Endodermal cell (in vitro differentiated cells): ENCODE measurements around the gene C12orf76. TPM values are rescaled to one million over a fixed set of nuclear protein-coding genes. Genes with fewer than 3 reads are reported as not detected.

ENCODE experiments used
- DNase-seq: peaks from one replicate; pipeline ENCODE4 v3.0.0-alpha.2; 2017
- H3K27ac ChIP-seq: 2 replicates; pipeline ENCODE4 v1.5.1; 2013; ENCODE audit warnings: mild to moderate bottlenecking, low read depth, low read length, moderate library complexity
- H3K27me3 ChIP-seq: 2 replicates; pipeline ENCODE4 v1.6.1; 2013; ENCODE audit warnings: mild to moderate bottlenecking, low read length, moderate library complexity; ENCODE audit not compliant: insufficient read depth, control insufficient read depth, poor library complexity, severe bottlenecking
- H3K36me3 ChIP-seq: 2 replicates; pipeline ENCODE4 v1.7.0; 2013; ENCODE audit warnings: mild to moderate bottlenecking, low read length, moderate library complexity; ENCODE audit not compliant: control insufficient read depth, insufficient read depth
- H3K4me1 ChIP-seq: one replicate; pipeline ENCODE4 v1.7.0; 2013; ENCODE audit warnings: low read length; ENCODE audit not compliant: control insufficient read depth, insufficient read depth
- H3K4me3 ChIP-seq: 2 replicates; pipeline ENCODE4 v1.5.1; 2013; ENCODE audit warnings: mild to moderate bottlenecking, low read length, moderate library complexity
- H3K9ac ChIP-seq: 2 replicates; pipeline ENCODE4 v1.6.1; 2013; ENCODE audit warnings: mild to moderate bottlenecking, low read length, moderate library complexity; ENCODE audit not compliant: poor library complexity, severe bottlenecking; ENCODE audit errors: extremely low read depth
- H3K9me3 ChIP-seq: 2 replicates; pipeline ENCODE4 v1.6.1; 2013; ENCODE audit warnings: mild to moderate bottlenecking, low read length, moderate library complexity; ENCODE audit not compliant: control insufficient read depth
- H3K27ac Mint-ChIP-seq: 2 replicates; pipeline ENCODE4 v1.8.0; 2020; ENCODE audit warnings: mixed read lengths
- H3K27me3 Mint-ChIP-seq: 2 replicates; pipeline ENCODE4 v1.8.0; 2021; ENCODE audit warnings: mild to moderate bottlenecking, mixed read lengths; ENCODE audit not compliant: insufficient read depth
- H3K36me3 Mint-ChIP-seq: 2 replicates; pipeline ENCODE4 v1.8.0; 2020; ENCODE audit warnings: low read depth, mixed read lengths
- H3K4me1 Mint-ChIP-seq: 2 replicates; pipeline ENCODE4 v1.8.0; 2020; ENCODE audit warnings: mixed read lengths
- H3K4me3 Mint-ChIP-seq: 2 replicates; pipeline ENCODE4 v1.8.0; 2020; ENCODE audit warnings: mild to moderate bottlenecking, moderate library complexity, mixed read lengths
- H3K9me3 Mint-ChIP-seq: 2 replicates; pipeline ENCODE4 v1.8.0; 2020; ENCODE audit warnings: mild to moderate bottlenecking, mixed read lengths
- WGBS, 2 experiments: methylation state at CpG; one replicate each; pipeline versions ENCODE4 v1.1.5 to v1.1.7; 2013; ENCODE audit warnings: missing lambda C conversion rate in 2 of 2, mixed read lengths in 1 of 2; ENCODE audit not compliant: insufficient coverage in 1 of 2, insufficient read length in 1 of 2; 5-methylcytosine and 5-hydroxymethylcytosine counted together
- total RNA-seq, 2 donors: library from RNA; stranded (reverse); fragmentation: NEBNext Ultra II Directional in 1 of 2; extraction: Animal tissue kit (Norgen Biotek cat#: 25700) in 1 of 2; gene quantifications; 2 replicates in 1 of 2; 3 replicates in 1 of 2; pipeline ENCODE4 v1.2.1, GENCODE V29; 2021
- TF ChIP-seq, protein P1 (sequence below): fragments of 200-600 bp; sonication (generic); conservative IDR thresholded peaks from 2 replicates; pipeline ENCODE4 v1.5.0; 2021; ENCODE audit warnings: antibody characterized with exemption, mild to moderate bottlenecking

Gene C12orf76
- total RNA-seq, 2 donors from 2014 or later = 19.6 to 23.5 TPM

DNA sequence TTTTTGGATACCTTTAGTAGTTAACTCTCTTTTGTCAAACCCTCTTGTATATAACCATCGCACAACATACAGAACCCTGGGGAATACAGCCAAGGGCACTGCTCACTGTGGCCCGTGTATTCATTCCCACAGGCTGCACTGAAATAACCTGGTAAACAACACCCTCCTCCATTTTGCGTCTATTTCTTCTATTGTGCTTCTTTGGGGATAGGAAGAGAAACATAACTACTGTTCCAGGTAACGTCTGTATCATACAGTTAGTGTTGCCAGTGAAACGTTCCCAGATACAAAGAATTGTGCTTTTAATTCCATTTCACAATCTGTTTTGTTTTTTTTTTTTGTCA is 9.6 kb downstream of the C12orf76 start:
- WGBS, 2 experiments = 92 to 100% methylated on average over 1 to 5 of the region's 5 CpGs
- Mint-ChIP-seq H3K27me3 (no peaks in the 10 kb centered on the region), H3K4me3 (no peak overlapping the region), H3K9me3 (no peaks in the 10 kb centered on the region), H3K4me1 (peaks cover 12% of the 10 kb centered on the region), H3K27ac (peak overlapping the region; percentile 72), H3K36me3 (peaks cover 60% of the 10 kb centered on the region)
- H3K27me3 ChIP-seq = no peaks in the 10 kb centered on the region
- H3K4me1 ChIP-seq = peaks cover 3% of the 10 kb centered on the region
- TF ChIP-seq, protein P1, sequence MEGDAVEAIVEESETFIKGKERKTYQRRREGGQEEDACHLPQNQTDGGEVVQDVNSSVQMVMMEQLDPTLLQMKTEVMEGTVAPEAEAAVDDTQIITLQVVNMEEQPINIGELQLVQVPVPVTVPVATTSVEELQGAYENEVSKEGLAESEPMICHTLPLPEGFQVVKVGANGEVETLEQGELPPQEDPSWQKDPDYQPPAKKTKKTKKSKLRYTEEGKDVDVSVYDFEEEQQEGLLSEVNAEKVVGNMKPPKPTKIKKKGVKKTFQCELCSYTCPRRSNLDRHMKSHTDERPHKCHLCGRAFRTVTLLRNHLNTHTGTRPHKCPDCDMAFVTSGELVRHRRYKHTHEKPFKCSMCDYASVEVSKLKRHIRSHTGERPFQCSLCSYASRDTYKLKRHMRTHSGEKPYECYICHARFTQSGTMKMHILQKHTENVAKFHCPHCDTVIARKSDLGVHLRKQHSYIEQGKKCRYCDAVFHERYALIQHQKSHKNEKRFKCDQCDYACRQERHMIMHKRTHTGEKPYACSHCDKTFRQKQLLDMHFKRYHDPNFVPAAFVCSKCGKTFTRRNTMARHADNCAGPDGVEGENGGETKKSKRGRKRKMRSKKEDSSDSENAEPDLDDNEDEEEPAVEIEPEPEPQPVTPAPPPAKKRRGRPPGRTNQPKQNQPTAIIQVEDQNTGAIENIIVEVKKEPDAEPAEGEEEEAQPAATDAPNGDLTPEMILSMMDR = no peak
- H3K9ac ChIP-seq = no peak overlapping the region
- peaks cover 65% of the 10 kb centered on the region for H3K36me3 ChIP-seq
- no peak overlapping the region for H3K4me3 ChIP-seq
- no peak overlapping the region for H3K27ac ChIP-seq
- no peak for DNase-seq
- H3K9me3 ChIP-seq = no peaks in the 10 kb centered on the region

DNA sequence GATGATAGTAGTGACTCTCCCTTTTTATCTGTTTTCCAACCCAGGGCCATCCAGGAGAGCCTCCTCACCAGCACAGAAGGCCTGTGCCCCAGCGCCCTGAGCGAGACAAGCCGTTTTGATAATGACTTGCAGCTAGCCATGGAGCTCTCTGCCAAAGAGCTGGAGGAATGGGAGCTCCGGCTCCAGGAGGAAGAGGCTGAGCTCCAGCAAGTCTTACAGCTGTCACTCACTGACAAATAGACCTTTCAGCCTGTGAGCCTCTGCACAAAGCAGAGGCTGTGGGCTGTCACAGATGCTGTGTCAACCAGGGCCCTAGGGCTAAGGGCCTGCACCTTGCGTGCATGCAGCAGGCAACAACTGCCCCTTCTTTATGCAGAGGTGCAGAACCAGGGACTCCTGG is 11.0 kb downstream of the C12orf76 start:
- H3K4me1 ChIP-seq = peaks cover 3% of the 10 kb centered on the region
- no peak overlapping the region for H3K4me3 Mint-ChIP-seq
- no peaks in the 10 kb centered on the region for H3K9me3 ChIP-seq
- peaks cover 8% of the 10 kb centered on the region for H3K4me1 Mint-ChIP-seq
- H3K27ac ChIP-seq = no peak overlapping the region
- no peaks in the 10 kb centered on the region for H3K9me3 Mint-ChIP-seq
- H3K9ac ChIP-seq = no peak overlapping the region
- no peaks in the 10 kb centered on the region for H3K27me3 ChIP-seq
- no peak overlapping the region for H3K4me3 ChIP-seq
- 93 to 94% methylated on average over 5 of the region's 5 CpGs for WGBS, 2 experiments
- H3K36me3 ChIP-seq = peaks cover 72% of the 10 kb centered on the region
- TF ChIP-seq, protein P1 = no peak
- peaks cover 62% of the 10 kb centered on the region for H3K36me3 Mint-ChIP-seq
- no peak overlapping the region for H3K27ac Mint-ChIP-seq
- H3K27me3 Mint-ChIP-seq = no peaks in the 10 kb centered on the region
- no peak for DNase-seq

DNA sequence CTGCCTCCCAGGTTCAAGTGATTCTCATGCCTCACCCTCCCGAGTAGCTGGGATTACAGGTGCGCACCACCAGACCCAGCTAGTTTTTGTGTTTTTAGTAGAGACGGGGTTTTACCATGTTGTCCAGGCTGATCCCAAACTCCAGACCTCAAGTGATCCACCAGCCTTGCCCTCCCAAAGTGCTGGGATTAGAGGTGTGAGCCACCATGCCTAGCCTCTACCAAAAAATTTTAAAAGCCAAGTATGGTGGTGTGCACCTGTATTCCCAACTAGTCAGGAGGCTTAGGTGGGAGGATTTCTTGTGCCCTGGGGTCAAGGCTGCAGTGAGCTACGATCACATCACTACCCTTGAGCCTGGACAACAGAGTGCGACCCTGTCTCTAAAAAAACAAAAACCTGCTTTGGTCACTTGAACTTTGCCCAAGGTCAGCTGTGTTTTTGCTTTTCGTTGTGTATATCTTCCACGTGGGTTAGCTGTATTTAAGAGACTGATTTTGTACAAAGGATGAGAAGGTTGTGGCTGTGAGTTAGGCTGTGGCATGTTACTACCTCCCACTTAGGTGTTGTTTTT is 12.7 kb downstream of the C12orf76 start:
- WGBS, 2 experiments = 85 to 95% methylated on average over 5 to 7 of the region's 7 CpGs
- H3K36me3 Mint-ChIP-seq = peaks cover 60% of the 10 kb centered on the region

More for the DNA sequence above, 12.7 kb downstream of the C12orf76 start:
- Histone ChIP-seq H3K9ac (no peak overlapping the region), H3K9me3 (no peaks in the 10 kb centered on the region), H3K36me3 (peaks cover 73% of the 10 kb centered on the region), H3K27me3 (no peaks in the 10 kb centered on the region), H3K4me3 (no peak overlapping the region), H3K27ac (no peak overlapping the region), H3K4me1 (peaks cover 3% of the 10 kb centered on the region)
- TF ChIP-seq, protein P1 = no peak
- Mint-ChIP-seq H3K9me3 (no peaks in the 10 kb centered on the region), H3K27me3 (no peaks in the 10 kb centered on the region), H3K4me1 (peaks cover 8% of the 10 kb centered on the region), H3K27ac (no peak overlapping the region), H3K4me3 (no peak overlapping the region)
- DNase-seq = no peak
